ENCODE results near the gene PLS1. TPM values are rescaled to one million over a fixed set of nuclear protein-coding genes. Genes with fewer than 3 reads are reported as not detected.

The PLS1 gene
- polyA plus RNA-seq, 1 of the 3 experiments (the other 2 are of a cell fraction): 2.9 TPM

DNA sequence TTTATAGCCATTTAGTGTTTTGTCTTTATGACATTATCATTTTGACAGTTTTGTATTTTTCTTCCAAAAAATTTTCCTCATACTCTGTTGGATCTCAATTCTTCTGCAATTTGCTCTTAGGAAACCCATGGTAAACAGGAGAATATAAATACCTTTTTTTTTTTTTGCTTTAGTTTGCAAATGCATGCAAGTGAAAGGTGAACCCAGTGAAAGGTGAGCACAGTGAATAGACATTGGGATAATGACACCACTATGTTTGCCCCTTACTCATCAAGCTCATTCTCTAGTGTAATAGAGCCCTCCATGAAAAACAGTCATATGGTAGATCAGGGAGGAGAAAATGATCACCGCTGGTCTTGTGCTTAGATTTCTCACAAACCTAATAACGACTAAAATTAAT is 68.6 kb downstream of the PLS1 start:
- H3F3A ChIP-seq (replicated peaks; ENCODE audit: insufficient read depth): no peaks in the 10 kb centered on the region
- H3K27ac ChIP-seq (ENCODE audit: low read depth in 2 of 2, low read length in 1 of 2): no peak overlapping the region
- no peak overlapping the region for H3K4me3 ChIP-seq (ENCODE audit: low read depth in 2 of 2, low read length in 1 of 2)
- H3K4me2 ChIP-seq: no peak overlapping the region
- POLR2A ChIA-PET: no interaction called here
- no peaks in the 10 kb centered on the region for H3K36me3 ChIP-seq (replicated peaks in 1 of 2; ENCODE audit: control insufficient read depth in 1 of 2, insufficient read depth in 2 of 2, low read length in 1 of 2)
- H3K4me1 ChIP-seq (ENCODE audit: control insufficient read depth in 1 of 2, insufficient read depth in 2 of 2, low read depth in 1 of 2, low read length in 1 of 2): no peaks in the 10 kb centered on the region; a peak in 1 of 4 replicates
- H4K20me1 ChIP-seq (ENCODE audit: insufficient read depth): no peaks in the 10 kb centered on the region
- no peaks in the 10 kb centered on the region for H3K9me2 ChIP-seq
- no peak for DNase-seq
- H3K79me2 ChIP-seq (ENCODE audit: insufficient read depth): no peaks in the 10 kb centered on the region
- no peak for TF ChIP-seq TEAD4 (IDR thresholded peaks at IDR 0.05; ENCODE audit: borderline replicate concordance, insufficient read depth)
- no peak for TF ChIP-seq RAD21 (IDR thresholded peaks at IDR 0.05; ENCODE audit: low read length)
- TF ChIP-seq ELF1 (IDR thresholded peaks at IDR 0.05): no peak
- no peak for TF ChIP-seq FOXJ3 (CRISPR knock-in tag; IDR thresholded peaks at IDR 0.05)
- TF ChIP-seq NRF1 (IDR thresholded peaks at IDR 0.05; ENCODE audit: low read depth, low read length): no peak
- TF ChIP-seq, protein P1, sequence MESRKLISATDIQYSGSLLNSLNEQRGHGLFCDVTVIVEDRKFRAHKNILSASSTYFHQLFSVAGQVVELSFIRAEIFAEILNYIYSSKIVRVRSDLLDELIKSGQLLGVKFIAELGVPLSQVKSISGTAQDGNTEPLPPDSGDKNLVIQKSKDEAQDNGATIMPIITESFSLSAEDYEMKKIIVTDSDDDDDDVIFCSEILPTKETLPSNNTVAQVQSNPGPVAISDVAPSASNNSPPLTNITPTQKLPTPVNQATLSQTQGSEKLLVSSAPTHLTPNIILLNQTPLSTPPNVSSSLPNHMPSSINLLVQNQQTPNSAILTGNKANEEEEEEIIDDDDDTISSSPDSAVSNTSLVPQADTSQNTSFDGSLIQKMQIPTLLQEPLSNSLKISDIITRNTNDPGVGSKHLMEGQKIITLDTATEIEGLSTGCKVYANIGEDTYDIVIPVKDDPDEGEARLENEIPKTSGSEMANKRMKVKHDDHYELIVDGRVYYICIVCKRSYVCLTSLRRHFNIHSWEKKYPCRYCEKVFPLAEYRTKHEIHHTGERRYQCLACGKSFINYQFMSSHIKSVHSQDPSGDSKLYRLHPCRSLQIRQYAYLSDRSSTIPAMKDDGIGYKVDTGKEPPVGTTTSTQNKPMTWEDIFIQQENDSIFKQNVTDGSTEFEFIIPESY (IDR thresholded peaks at IDR 0.05; ENCODE audit: borderline replicate concordance, low read depth): no peak
- no peak for TF ChIP-seq YY1 (IDR thresholded peaks at IDR 0.05; ENCODE audit: low read depth)
- TF ChIP-seq CHD2 (IDR thresholded peaks at IDR 0.05; ENCODE audit: low read length, partially characterized antibody): no peak
- H3K9me3 ChIP-seq: no peaks in the 10 kb centered on the region
- 89% methylated on average over 2 of the region's 2 CpGs for WGBS (ENCODE audit: low lambda C conversion rate)
- CTCF ChIA-PET: no interaction called here
- no peaks in the 10 kb centered on the region for H3K27me3 ChIP-seq (ENCODE audit: insufficient read depth)
- no peak overlapping the region for H3K9ac ChIP-seq
- no peak overlapping the region for H2AFZ ChIP-seq (ENCODE audit: low read depth)

DNA sequence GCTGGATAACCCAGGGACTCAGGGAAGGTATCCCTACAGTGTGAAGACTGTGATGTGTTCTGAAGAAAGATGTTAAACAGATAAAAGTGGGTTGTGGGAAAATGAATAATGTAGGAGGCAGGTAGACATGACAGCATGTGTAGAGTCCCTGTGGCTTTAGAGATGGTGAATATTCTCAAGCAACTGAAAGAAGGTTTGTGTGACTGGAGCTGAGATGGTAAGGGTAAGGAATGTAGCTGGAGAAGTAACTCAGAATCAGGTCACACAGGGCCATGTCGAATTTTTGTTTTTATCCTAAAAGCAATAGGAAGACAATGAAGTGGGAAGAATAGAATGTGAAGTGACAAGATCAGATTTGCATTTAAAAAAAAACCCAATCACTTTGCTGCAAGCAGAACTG is 73.9 kb downstream of the PLS1 start:
- POLR2A ChIA-PET: no interaction called here

More for the DNA sequence above, 73.9 kb downstream of the PLS1 start:
- DNase-seq: no peak
- Histone ChIP-seq H4K20me1 (ENCODE audit: insufficient read depth) (no peaks in the 10 kb centered on the region), H3K36me3 (replicated peaks in 1 of 2; ENCODE audit: control insufficient read depth in 1 of 2, insufficient read depth in 2 of 2, low read length in 1 of 2) (no peaks in the 10 kb centered on the region), H3K9ac (no peak overlapping the region), H3K27me3 (ENCODE audit: insufficient read depth) (no peaks in the 10 kb centered on the region), H3K4me1 (ENCODE audit: control insufficient read depth in 1 of 2, insufficient read depth in 2 of 2, low read depth in 1 of 2, low read length in 1 of 2) (no peaks in the 10 kb centered on the region), H3F3A (replicated peaks; ENCODE audit: insufficient read depth) (no peaks in the 10 kb centered on the region), H3K9me3 (no peaks in the 10 kb centered on the region), H3K27ac (ENCODE audit: low read depth in 2 of 2, low read length in 1 of 2) (no peak overlapping the region), H3K4me2 (no peak overlapping the region), H3K79me2 (ENCODE audit: insufficient read depth) (no peaks in the 10 kb centered on the region), H3K4me3 (ENCODE audit: low read depth in 2 of 2, low read length in 1 of 2) (no peak overlapping the region), H3K9me2 (no peaks in the 10 kb centered on the region), H2AFZ (ENCODE audit: low read depth) (no peak overlapping the region)
- WGBS (ENCODE audit: low lambda C conversion rate): 71% methylated on average over 1 of the region's 1 CpG
- CTCF ChIA-PET: no interaction called here
- TF ChIP-seq TCF12 (IDR thresholded peaks at IDR 0.05) (no peak), FOSL2 (IDR thresholded peaks at IDR 0.05; ENCODE audit: borderline replicate concordance, low read depth) (no peak), YY1 (IDR thresholded peaks at IDR 0.05; ENCODE audit: low read depth) (no peak), SIN3A (IDR thresholded peaks at IDR 0.05; ENCODE audit: borderline replicate concordance, low read depth, low read length) (no peak), TAF1 (IDR thresholded peaks at IDR 0.05; ENCODE audit: borderline replicate concordance, low read depth, low read length) (no peak), JUND (IDR thresholded peaks at IDR 0.05) (no peak), FOXM1 (IDR thresholded peaks at IDR 0.05; ENCODE audit: low read depth) (no peak), RXRA (IDR thresholded peaks at IDR 0.05; ENCODE audit: borderline replicate concordance, low read depth) (no peak)
- TF ChIP-seq, protein P1 (IDR thresholded peaks at IDR 0.05; ENCODE audit: borderline replicate concordance, low read depth): no peak

Data from SK-N-SH (cell line).